Measurements from ENCODE around the gene CDK14.

The CDK14 gene

GRCh38 chr7:91181949-91182348 lies 585.8 kb downstream of the CDK14 start:
- intact Hi-C loops (cut with micrococcal nuclease), result no loop called here
- H3K4me1 Mint-ChIP-seq (ENCODE audit: low read depth), result peaks cover 23% of the 10 kb centered on the region
- no peak overlapping the region for H3K27ac Mint-ChIP-seq

DNA sequence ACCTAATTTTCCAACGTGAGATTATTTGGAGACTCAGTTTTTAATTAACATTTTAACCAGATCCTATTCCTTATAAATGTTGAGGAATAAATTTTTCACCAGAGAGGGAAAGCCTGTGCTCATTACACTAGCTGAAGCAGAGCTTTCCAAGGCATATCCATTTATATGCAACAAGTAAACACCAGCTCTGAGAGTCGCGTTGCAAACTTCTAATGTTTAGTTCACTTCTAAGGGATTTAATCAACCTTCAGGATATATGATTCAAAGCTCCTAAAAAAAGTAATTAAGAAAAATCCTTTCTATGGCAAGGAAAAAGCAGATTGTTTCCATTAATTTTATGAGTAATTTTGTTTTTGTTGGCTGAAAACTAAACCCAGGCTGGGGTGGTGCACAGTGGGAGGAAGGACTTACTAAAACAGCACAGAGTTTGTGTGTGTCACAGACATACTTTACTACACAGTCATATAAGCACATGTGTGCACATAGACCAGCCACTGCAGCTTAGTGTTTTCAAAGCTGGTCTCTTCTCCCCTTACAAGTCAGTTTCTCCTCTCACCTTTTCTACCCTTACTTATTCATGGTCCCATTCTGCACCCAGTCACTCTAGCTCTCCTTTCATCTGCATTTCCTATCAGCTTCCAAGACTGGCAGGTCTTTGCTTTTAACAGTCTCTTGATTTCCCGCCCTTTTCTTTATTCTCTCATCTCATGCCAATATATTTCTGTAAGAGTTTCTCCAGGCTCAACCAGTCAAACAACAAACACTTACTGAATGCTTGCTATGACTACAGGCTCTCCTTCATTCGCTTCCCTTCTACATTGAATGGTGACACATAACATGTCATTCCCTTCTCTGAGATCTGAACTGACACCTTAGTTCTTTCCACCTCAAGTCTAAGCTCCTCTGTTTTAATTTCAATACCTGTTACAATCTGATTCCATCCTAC lies 587.0 kb downstream of the CDK14 start:
- Mint-ChIP-seq H3K27me3 (no peaks in the 10 kb centered on the region), H3K9me3 (peaks cover 12% of the 10 kb centered on the region), H3K36me3 (ENCODE audit: low read depth) (no peaks in the 10 kb centered on the region), H3K27ac (no peak overlapping the region), H3K4me1 (ENCODE audit: low read depth) (peaks cover 23% of the 10 kb centered on the region), H3K4me3 (no peak overlapping the region)
- intact Hi-C loops (cut with micrococcal nuclease), result no loop called here

More at GRCh38 chr7:91181949-91182348, 585.8 kb downstream of the CDK14 start:
- no peak overlapping the region for H3K4me3 Mint-ChIP-seq
- H3K27me3 Mint-ChIP-seq, result no peaks in the 10 kb centered on the region
- peaks cover 12% of the 10 kb centered on the region for H3K9me3 Mint-ChIP-seq
- no peaks in the 10 kb centered on the region for H3K36me3 Mint-ChIP-seq (ENCODE audit: low read depth)

DNA sequence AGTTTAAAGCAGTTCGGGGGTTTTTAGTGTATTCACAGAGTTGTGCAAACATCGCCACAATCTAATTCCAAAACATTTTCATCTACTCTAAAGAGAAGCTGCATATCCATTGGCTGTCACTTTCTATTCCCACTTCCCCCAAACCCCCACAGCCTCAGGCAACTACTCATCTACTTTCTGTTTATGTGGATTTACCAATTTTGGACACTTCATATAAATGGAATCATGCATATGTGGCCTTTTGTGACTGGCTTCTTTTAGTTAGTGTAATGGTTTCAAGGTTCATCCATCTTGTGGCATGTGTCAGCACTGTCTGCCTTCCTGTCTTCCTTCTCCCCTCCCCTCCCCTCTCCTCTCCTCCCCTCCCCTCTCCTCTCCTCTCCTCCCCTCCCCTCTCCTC lies 589.6 kb downstream of the CDK14 start:
- Mint-ChIP-seq H3K4me1 (ENCODE audit: low read depth) (peaks cover 18% of the 10 kb centered on the region), H3K36me3 (ENCODE audit: low read depth) (no peaks in the 10 kb centered on the region), H3K4me3 (no peak overlapping the region), H3K27me3 (no peaks in the 10 kb centered on the region), H3K9me3 (peaks cover 8% of the 10 kb centered on the region), H3K27ac (no peak overlapping the region)
- intact Hi-C loops (cut with micrococcal nuclease), result no loop called here

- intact Hi-C loops (cut with micrococcal nuclease), result no loop called here
- Mint-ChIP-seq H3K4me3 (no peak overlapping the region), H3K4me1 (ENCODE audit: low read depth) (peaks cover 7% of the 10 kb centered on the region), H3K27ac (no peak overlapping the region), H3K36me3 (ENCODE audit: low read depth) (no peaks in the 10 kb centered on the region), H3K9me3 (no peaks in the 10 kb centered on the region), H3K27me3 (no peaks in the 10 kb centered on the region)
Measured at GRCh38 chr7:91187061-91187460, 590.9 kb downstream of the CDK14 start.

- no peaks in the 10 kb centered on the region for H3K9me3 Mint-ChIP-seq
- no peak overlapping the region for H3K27ac Mint-ChIP-seq
- intact Hi-C loops (cut with micrococcal nuclease), result no loop called here
- no peaks in the 10 kb centered on the region for H3K36me3 Mint-ChIP-seq (ENCODE audit: low read depth)
- H3K4me3 Mint-ChIP-seq, result no peak overlapping the region
- no peaks in the 10 kb centered on the region for H3K4me1 Mint-ChIP-seq (ENCODE audit: low read depth)
- no peaks in the 10 kb centered on the region for H3K27me3 Mint-ChIP-seq
Measured at GRCh38 chr7:91191771-91192170, 595.6 kb downstream of the CDK14 start.

GRCh38 chr7:91193141-91193540 lies 597.0 kb downstream of the CDK14 start:
- intact Hi-C loops (cut with micrococcal nuclease), result no loop called here
- H3K36me3 Mint-ChIP-seq (ENCODE audit: low read depth), result no peaks in the 10 kb centered on the region

GRCh38 chr7:91194841-91195240 lies 598.7 kb downstream of the CDK14 start:
- H3K9me3 Mint-ChIP-seq, result no peaks in the 10 kb centered on the region
- H3K36me3 Mint-ChIP-seq (ENCODE audit: low read depth), result no peaks in the 10 kb centered on the region
- H3K27ac Mint-ChIP-seq, result no peak overlapping the region
- peaks cover 3% of the 10 kb centered on the region for H3K4me1 Mint-ChIP-seq (ENCODE audit: low read depth)
- no peak overlapping the region for H3K4me3 Mint-ChIP-seq
- intact Hi-C loops (cut with micrococcal nuclease), result no loop called here
- no peaks in the 10 kb centered on the region for H3K27me3 Mint-ChIP-seq

More at GRCh38 chr7:91193141-91193540, 597.0 kb downstream of the CDK14 start:
- Mint-ChIP-seq H3K27ac (no peak overlapping the region), H3K9me3 (no peaks in the 10 kb centered on the region), H3K4me3 (no peak overlapping the region), H3K4me1 (ENCODE audit: low read depth) (no peaks in the 10 kb centered on the region), H3K27me3 (no peaks in the 10 kb centered on the region)

- no peaks in the 10 kb centered on the region for H3K27me3 Mint-ChIP-seq
- H3K27ac Mint-ChIP-seq, result no peak overlapping the region
- intact Hi-C loops (cut with micrococcal nuclease), result no loop called here
- H3K36me3 Mint-ChIP-seq (ENCODE audit: low read depth), result no peaks in the 10 kb centered on the region
- no peak overlapping the region for H3K4me3 Mint-ChIP-seq
- H3K4me1 Mint-ChIP-seq (ENCODE audit: low read depth), result peaks cover 4% of the 10 kb centered on the region
- no peaks in the 10 kb centered on the region for H3K9me3 Mint-ChIP-seq
Measured at GRCh38 chr7:91196058-91196457, 599.9 kb downstream of the CDK14 start.

DNA sequence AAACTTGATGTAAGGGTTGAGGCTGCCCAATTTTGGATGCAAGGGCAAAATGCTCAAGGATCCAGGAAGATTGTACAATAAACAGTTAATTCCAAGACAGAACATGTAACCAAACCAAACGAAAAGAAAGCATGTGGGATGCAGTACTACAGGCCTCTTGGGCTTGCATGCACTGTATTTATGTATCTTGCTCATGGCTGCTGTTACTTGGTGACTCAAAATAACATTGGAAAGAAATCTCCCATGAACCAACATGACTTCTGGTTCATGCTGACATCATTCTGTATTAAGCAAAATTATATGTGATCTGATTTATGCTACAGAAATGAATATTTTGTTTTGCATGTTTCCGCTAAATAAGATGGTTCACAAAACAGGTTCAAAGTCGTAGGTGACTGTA lies 602.2 kb downstream of the CDK14 start:
- peaks cover 4% of the 10 kb centered on the region for H3K4me1 Mint-ChIP-seq (ENCODE audit: low read depth)
- H3K4me3 Mint-ChIP-seq, result no peak overlapping the region
- no peak overlapping the region for H3K27ac Mint-ChIP-seq
- H3K27me3 Mint-ChIP-seq, result no peaks in the 10 kb centered on the region
- no peaks in the 10 kb centered on the region for H3K9me3 Mint-ChIP-seq
- H3K36me3 Mint-ChIP-seq (ENCODE audit: low read depth), result no peaks in the 10 kb centered on the region
- intact Hi-C loops (cut with micrococcal nuclease), result no loop called here

DNA sequence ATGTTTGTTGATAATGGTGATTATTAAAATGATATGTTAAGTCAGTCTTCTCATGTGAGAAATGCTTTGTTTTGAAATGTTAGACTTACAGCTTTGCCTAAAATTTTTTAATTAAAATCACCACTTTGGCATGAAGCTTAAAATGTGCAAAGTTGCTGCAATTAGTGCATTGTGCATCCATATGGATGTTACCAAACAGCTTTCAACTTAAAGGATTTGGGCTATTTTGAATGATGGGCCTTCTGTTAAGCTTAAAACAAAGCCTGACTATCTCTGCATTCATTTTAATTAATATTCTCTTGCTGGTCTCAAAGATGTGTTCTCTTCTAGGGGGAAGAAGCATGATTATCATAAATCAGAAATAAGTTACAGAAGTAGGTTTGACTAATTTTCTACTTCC lies 603.5 kb downstream of the CDK14 start:
- peaks cover 4% of the 10 kb centered on the region for H3K4me1 Mint-ChIP-seq (ENCODE audit: low read depth)
- H3K9me3 Mint-ChIP-seq, result no peaks in the 10 kb centered on the region
- no peaks in the 10 kb centered on the region for H3K27me3 Mint-ChIP-seq
- no peak overlapping the region for H3K27ac Mint-ChIP-seq
- intact Hi-C loops (cut with micrococcal nuclease), result no loop called here
- H3K4me3 Mint-ChIP-seq, result no peak overlapping the region
- no peaks in the 10 kb centered on the region for H3K36me3 Mint-ChIP-seq (ENCODE audit: low read depth)

DNA sequence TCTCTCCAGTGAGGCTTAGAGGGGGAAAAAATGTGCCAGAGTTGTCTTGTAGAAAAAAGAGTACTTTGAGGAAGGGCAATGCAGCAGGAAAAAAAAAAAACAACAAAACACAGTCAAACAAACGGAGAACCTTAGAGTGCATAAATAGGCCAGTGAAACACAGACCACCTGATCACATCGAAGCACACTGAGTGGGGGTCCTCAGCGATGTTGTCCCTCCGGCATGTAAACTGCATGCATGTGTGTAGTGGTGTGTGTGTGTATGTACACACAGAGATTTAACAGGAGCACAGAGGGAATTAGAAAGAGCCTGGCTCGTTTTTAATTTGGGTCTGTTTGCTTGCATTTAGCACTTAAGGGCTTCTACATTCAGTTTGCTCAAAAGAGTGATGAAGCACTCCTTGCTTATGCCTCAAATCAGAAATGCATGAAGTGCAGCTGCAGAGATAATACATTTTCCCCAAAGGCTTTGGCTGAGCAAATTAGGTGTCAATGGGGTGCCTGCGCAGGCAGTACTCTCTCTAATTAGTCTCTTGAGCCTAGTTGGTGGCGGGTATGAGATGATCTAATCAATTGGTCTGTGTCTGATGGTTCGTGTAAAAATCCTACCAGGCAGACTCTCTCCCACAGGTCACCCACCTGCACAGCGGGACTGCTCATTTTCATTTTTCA lies 605.5 kb downstream of the CDK14 start:
- Mint-ChIP-seq H3K4me1 (ENCODE audit: low read depth) (peaks cover 4% of the 10 kb centered on the region), H3K27ac (no peak overlapping the region), H3K27me3 (no peaks in the 10 kb centered on the region), H3K36me3 (ENCODE audit: low read depth) (no peaks in the 10 kb centered on the region), H3K9me3 (no peaks in the 10 kb centered on the region), H3K4me3 (no peak overlapping the region)
- intact Hi-C loops (cut with micrococcal nuclease), result no loop called here

GRCh38 chr7:91206361-91206960 lies 610.3 kb downstream of the CDK14 start:
- intact Hi-C loops (cut with micrococcal nuclease), result no loop called here
- Mint-ChIP-seq H3K27ac (no peak overlapping the region), H3K27me3 (no peaks in the 10 kb centered on the region), H3K4me3 (no peak overlapping the region), H3K36me3 (ENCODE audit: low read depth) (no peaks in the 10 kb centered on the region), H3K9me3 (no peaks in the 10 kb centered on the region), H3K4me1 (ENCODE audit: low read depth) (no peaks in the 10 kb centered on the region)

DNA sequence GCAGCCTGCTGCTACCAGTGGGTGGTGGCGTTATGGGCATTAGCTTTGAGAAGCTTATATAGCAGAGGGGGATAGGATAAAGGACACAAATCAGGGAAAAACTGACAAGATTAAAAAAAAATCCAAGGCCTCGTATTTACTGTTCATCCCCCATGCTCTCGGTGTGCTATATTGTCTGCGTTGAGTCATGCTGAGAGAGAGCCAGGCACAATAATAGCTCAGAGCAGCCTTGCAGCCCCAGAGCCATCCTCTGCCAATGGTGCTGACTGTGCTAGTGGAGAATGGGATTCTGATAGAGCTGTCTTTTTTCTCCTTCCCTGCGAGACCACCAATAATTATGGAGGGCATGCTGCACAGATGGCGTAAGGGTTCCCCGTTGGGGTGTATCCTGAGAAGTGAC lies 616.5 kb downstream of the CDK14 start:
- Mint-ChIP-seq H3K4me3 (no peak overlapping the region), H3K4me1 (ENCODE audit: low read depth) (no peaks in the 10 kb centered on the region), H3K9me3 (no peaks in the 10 kb centered on the region), H3K36me3 (ENCODE audit: low read depth) (no peaks in the 10 kb centered on the region), H3K27ac (no peak overlapping the region), H3K27me3 (no peaks in the 10 kb centered on the region)
- intact Hi-C loops (cut with micrococcal nuclease), result no loop called here

DNA sequence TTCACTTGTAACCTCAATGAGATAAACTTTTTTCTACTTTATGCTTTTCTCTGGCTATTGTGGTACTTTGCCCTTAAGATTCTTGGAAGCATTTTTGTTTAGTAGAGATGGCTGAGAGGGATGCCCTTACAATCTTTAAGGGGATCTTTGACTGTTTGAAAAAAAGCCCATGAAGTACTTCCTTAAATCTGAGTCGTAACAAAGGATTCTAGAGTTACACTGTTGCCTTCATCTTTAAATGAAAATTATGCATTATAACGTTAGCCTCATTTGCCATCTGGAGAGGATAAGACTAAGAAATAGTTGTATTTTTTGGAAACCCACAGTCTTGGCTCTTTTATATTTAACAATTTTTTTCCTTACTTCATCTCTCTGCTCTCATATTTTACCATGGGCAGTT lies 630.3 kb downstream of the CDK14 start:
- Mint-ChIP-seq H3K36me3 (ENCODE audit: low read depth) (no peaks in the 10 kb centered on the region), H3K27ac (no peak overlapping the region), H3K9me3 (no peaks in the 10 kb centered on the region), H3K4me1 (ENCODE audit: low read depth) (no peaks in the 10 kb centered on the region), H3K4me3 (no peak overlapping the region), H3K27me3 (peaks cover 8% of the 10 kb centered on the region)
- intact Hi-C loops (cut with micrococcal nuclease), result no loop called here

Measured in dendritic cell treated with granulocyte-macrophage colony-stimulating factor and Interleukin-4, amounts not matched to agents 40 ng/mL and 50 ng/mL, for 4 days (primary cell).